ENCODE results near the gene PTPRO.

PTPRO gene

DNA sequence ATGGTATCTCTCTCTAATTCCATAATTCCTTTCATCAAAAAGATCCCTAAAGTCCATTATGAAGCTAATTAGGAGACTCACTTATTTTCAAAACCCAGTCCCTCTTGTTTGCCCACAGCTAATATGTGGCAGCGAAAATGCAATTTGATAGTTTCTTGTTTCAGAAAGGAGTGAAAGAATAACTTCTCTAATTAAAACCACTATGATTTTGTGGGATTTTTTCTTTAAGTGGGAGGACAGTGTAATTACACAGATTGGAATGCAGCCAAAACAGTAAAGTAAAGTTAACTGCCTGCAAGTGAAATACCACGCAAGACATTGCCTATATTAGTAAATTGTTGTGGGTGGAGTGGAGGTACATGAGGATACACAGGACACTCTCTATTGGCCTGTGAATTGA is 50.0 kb downstream of the PTPRO start:
- TF ChIP-seq, protein P1, sequence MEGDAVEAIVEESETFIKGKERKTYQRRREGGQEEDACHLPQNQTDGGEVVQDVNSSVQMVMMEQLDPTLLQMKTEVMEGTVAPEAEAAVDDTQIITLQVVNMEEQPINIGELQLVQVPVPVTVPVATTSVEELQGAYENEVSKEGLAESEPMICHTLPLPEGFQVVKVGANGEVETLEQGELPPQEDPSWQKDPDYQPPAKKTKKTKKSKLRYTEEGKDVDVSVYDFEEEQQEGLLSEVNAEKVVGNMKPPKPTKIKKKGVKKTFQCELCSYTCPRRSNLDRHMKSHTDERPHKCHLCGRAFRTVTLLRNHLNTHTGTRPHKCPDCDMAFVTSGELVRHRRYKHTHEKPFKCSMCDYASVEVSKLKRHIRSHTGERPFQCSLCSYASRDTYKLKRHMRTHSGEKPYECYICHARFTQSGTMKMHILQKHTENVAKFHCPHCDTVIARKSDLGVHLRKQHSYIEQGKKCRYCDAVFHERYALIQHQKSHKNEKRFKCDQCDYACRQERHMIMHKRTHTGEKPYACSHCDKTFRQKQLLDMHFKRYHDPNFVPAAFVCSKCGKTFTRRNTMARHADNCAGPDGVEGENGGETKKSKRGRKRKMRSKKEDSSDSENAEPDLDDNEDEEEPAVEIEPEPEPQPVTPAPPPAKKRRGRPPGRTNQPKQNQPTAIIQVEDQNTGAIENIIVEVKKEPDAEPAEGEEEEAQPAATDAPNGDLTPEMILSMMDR (IDR thresholded peaks at IDR 0.05; ENCODE audit: borderline replicate concordance, insufficient read depth, low read depth, low read length) = no peak
- H3K4me3 ChIP-seq (ENCODE audit: low read depth, low read length) = no peak overlapping the region

DNA sequence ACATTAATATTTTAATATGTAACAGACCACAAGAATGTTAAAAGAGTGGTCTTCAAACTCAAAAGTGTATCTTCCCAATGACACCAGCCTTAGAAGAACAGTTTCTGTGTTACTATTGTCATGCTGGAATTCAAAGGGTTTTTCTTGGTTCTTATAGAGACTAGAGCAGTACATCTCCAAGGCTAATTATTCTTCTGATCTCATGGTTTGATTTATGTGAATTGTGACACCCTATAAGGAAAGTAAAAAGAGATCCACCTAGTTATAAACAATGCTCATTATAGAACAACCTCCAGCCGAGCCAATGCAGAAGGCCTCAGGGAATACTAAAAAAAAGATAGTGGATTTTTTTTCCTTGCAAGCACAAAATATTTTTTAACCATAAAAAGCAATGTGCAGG is 65.5 kb downstream of the PTPRO start:
- TF ChIP-seq, protein P1 (IDR thresholded peaks at IDR 0.05; ENCODE audit: borderline replicate concordance, insufficient read depth, low read depth, low read length) = no peak
- no peak overlapping the region for H3K4me3 ChIP-seq (ENCODE audit: low read depth, low read length)

DNA sequence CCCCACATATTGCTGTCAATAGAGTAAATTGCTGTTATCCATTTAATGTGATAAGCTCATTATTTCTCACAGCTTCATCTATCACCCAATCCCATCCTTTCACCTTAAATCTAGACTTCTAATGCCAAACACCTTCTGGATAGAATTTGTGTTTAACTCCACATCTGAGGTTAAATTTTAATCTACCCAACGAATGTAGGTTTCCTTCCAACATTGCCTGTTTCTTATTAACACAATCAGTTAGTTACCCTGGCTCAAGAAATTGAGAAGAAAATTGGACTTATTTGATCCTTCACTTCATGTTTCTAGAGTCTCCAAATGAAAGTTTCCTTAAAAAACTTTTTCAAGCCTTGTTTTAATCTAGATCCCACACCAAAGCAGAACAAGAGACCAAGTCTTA is 67.3 kb downstream of the PTPRO start:
- no peak overlapping the region for H3K4me3 ChIP-seq (ENCODE audit: low read depth, low read length)
- TF ChIP-seq, protein P1 (IDR thresholded peaks at IDR 0.05; ENCODE audit: borderline replicate concordance, insufficient read depth, low read depth, low read length) = no peak

DNA sequence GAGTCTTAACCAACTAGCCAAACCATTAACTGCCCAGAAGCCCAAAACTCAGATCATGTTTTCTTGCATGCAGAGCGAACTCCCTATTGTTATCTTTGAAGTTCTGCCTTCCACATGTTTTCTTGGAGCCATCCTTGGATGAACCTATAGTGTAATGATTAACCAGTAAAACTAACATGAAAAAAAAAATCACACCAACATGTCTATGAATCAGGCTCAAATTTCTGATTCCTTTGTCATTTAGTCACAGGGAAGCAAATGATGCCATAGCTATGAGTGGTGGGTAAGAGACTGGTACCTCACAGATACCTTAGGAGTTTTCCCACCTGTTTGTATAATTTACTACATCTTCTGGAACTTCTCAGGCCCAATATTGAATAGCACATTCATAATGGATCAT is 70.7 kb downstream of the PTPRO start:
- TF ChIP-seq, protein P1 (IDR thresholded peaks at IDR 0.05; ENCODE audit: borderline replicate concordance, insufficient read depth, low read depth, low read length) = no peak
- no peak overlapping the region for H3K4me3 ChIP-seq (ENCODE audit: low read depth, low read length)

DNA sequence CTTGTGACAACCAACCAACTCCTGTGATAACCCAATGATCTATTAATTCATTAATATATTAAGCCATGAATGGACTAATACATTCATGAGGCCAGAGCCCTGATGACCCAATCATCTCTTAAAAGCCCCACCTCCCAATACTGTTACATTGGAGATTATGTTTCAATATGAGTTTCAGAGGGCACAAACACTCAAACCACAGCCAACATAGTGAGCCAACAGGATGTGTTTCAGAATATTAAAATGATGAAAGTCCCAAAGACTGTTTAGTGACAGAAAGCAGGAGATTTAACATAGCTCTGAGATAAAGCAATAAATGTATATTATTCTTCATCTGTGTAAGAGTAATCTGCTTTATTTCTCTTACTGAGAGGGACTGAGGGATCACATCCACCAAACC is 71.7 kb downstream of the PTPRO start:
- H3K4me3 ChIP-seq (ENCODE audit: low read depth, low read length) = no peak overlapping the region
- TF ChIP-seq, protein P1 (IDR thresholded peaks at IDR 0.05; ENCODE audit: borderline replicate concordance, insufficient read depth, low read depth, low read length) = no peak

DNA sequence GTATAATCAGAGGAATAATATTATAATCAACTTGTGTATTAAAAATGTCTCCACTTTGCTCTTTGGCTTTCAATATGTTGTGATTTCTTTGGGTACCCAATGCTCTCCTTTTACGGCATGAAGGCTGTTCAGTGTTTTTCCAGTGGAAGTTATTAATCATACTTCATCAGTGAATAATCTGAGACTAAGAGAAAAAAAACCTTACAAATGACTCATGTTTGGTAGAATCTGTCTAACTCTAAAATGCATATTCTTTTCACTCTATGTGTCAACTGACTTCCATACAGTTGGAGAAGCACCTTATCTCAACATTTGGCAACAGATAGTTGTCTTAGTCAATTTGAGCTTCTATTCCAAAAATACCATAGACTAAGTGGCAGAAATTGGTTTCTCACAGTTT is 82.2 kb downstream of the PTPRO start:
- H3K4me3 ChIP-seq (ENCODE audit: low read depth, low read length) = no peak overlapping the region
- TF ChIP-seq, protein P1 (IDR thresholded peaks at IDR 0.05; ENCODE audit: borderline replicate concordance, insufficient read depth, low read depth, low read length) = no peak

DNA sequence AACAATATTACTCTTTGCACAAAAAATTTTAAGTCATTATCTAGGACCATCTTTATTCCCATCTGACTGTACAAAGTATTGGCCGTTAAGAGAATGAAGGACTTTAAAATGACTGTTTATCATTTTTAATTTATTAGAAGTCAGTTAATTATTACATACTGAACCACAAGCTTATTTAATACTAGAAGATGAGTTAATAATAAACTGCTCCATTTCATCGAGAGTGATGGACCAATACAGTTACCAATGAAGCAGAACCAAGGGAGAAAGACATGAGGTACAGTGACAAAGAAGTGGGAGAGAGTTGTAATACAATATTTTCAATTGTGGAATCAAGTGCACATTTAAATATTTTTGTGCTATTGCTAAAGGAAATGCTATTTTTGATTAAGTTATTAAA is 83.3 kb downstream of the PTPRO start:
- H3K4me3 ChIP-seq (ENCODE audit: low read depth, low read length) = no peak overlapping the region
- TF ChIP-seq, protein P1 (IDR thresholded peaks at IDR 0.05; ENCODE audit: borderline replicate concordance, insufficient read depth, low read depth, low read length) = no peak
